Measurements from ENCODE around the gene SELENOT. TPM values are rescaled to one million over a fixed set of nuclear protein-coding genes. Genes with fewer than 3 reads are reported as not detected.

The SELENOT gene
- polyA plus RNA-seq, 1 donor from 2014 or later, result 268 TPM

DNA sequence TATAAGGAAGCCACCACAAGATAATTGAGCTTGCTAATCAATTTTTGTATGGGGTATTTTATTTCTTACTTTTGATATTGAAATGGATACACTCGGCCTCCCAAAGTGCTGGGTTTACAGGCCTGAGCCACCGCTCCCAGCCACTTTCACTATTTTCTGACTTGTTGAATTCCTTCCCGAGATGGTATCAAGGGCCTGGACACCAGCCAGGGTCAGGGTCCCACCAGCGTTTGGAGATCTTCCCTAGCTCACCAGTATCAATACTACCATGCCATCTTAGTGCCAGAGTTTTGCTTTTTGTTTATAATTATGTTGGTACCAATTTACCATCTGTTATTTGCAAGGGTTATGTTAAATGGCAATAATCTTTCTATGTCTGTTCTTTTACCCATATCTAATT is 5.5 kb upstream of the SELENOT start:
- Histone ChIP-seq H3K9me2 (ENCODE audit: insufficient read depth, low read length) (no peaks in the 10 kb centered on the region), H3K9me3 (ENCODE audit: low read length) (no peaks in the 10 kb centered on the region), H3K4me2 (ENCODE audit: low read length) (no peak overlapping the region), H3K9ac (ENCODE audit: low read length) (no peak overlapping the region), H3K27me3 (ENCODE audit: insufficient read depth, low read depth, low read length) (no peaks in the 10 kb centered on the region), H3K4me3 (ENCODE audit: low read length) (no peak overlapping the region), H3K79me2 (replicated peaks; ENCODE audit: insufficient read depth, low read length) (peaks cover 6% of the 10 kb centered on the region), H4K20me1 (ENCODE audit: insufficient read depth) (no peaks in the 10 kb centered on the region), H3F3A (ENCODE audit: insufficient read depth, low read length, poor library complexity, severe bottlenecking) (no peaks in the 10 kb centered on the region), H3K27ac (ENCODE audit: low read length) (no peak overlapping the region), H3K36me3 (ENCODE audit: insufficient read depth, low read length) (no peaks in the 10 kb centered on the region), H2AFZ (ENCODE audit: low read depth, low read length) (no peak overlapping the region)
- TF ChIP-seq, protein P1, sequence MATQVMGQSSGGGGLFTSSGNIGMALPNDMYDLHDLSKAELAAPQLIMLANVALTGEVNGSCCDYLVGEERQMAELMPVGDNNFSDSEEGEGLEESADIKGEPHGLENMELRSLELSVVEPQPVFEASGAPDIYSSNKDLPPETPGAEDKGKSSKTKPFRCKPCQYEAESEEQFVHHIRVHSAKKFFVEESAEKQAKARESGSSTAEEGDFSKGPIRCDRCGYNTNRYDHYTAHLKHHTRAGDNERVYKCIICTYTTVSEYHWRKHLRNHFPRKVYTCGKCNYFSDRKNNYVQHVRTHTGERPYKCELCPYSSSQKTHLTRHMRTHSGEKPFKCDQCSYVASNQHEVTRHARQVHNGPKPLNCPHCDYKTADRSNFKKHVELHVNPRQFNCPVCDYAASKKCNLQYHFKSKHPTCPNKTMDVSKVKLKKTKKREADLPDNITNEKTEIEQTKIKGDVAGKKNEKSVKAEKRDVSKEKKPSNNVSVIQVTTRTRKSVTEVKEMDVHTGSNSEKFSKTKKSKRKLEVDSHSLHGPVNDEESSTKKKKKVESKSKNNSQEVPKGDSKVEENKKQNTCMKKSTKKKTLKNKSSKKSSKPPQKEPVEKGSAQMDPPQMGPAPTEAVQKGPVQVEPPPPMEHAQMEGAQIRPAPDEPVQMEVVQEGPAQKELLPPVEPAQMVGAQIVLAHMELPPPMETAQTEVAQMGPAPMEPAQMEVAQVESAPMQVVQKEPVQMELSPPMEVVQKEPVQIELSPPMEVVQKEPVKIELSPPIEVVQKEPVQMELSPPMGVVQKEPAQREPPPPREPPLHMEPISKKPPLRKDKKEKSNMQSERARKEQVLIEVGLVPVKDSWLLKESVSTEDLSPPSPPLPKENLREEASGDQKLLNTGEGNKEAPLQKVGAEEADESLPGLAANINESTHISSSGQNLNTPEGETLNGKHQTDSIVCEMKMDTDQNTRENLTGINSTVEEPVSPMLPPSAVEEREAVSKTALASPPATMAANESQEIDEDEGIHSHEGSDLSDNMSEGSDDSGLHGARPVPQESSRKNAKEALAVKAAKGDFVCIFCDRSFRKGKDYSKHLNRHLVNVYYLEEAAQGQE (IDR thresholded peaks at IDR 0.05; ENCODE audit: borderline replicate concordance), result no peak
- TF ChIP-seq POLR2AphosphoS5 (IDR thresholded peaks at IDR 0.05), result no peak
- TF ChIP-seq EZH2 (IDR thresholded peaks at IDR 0.05; ENCODE audit: borderline replicate concordance, insufficient read depth, low read length, poor library complexity, severe bottlenecking), result no peak
- TF ChIP-seq SMC3 (conservative IDR thresholded peaks at IDR 0.05; ENCODE audit: poor library complexity), result no peak
- no peak for TF ChIP-seq EP300 (conservative IDR thresholded peaks at IDR 0.05; ENCODE audit: poor library complexity, severe bottlenecking)
- TF ChIP-seq MXI1 (conservative IDR thresholded peaks at IDR 0.05; ENCODE audit: poor library complexity, severe bottlenecking), result no peak
- TF ChIP-seq TAF1 (IDR thresholded peaks at IDR 0.05; ENCODE audit: low read depth), result no peak
- TF ChIP-seq, protein P2, sequence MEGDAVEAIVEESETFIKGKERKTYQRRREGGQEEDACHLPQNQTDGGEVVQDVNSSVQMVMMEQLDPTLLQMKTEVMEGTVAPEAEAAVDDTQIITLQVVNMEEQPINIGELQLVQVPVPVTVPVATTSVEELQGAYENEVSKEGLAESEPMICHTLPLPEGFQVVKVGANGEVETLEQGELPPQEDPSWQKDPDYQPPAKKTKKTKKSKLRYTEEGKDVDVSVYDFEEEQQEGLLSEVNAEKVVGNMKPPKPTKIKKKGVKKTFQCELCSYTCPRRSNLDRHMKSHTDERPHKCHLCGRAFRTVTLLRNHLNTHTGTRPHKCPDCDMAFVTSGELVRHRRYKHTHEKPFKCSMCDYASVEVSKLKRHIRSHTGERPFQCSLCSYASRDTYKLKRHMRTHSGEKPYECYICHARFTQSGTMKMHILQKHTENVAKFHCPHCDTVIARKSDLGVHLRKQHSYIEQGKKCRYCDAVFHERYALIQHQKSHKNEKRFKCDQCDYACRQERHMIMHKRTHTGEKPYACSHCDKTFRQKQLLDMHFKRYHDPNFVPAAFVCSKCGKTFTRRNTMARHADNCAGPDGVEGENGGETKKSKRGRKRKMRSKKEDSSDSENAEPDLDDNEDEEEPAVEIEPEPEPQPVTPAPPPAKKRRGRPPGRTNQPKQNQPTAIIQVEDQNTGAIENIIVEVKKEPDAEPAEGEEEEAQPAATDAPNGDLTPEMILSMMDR (IDR thresholded peaks at IDR 0.05; ENCODE audit: poor library complexity, severe bottlenecking), result no peak
- no peak for TF ChIP-seq RAD21 (conservative IDR thresholded peaks at IDR 0.05)

DNA sequence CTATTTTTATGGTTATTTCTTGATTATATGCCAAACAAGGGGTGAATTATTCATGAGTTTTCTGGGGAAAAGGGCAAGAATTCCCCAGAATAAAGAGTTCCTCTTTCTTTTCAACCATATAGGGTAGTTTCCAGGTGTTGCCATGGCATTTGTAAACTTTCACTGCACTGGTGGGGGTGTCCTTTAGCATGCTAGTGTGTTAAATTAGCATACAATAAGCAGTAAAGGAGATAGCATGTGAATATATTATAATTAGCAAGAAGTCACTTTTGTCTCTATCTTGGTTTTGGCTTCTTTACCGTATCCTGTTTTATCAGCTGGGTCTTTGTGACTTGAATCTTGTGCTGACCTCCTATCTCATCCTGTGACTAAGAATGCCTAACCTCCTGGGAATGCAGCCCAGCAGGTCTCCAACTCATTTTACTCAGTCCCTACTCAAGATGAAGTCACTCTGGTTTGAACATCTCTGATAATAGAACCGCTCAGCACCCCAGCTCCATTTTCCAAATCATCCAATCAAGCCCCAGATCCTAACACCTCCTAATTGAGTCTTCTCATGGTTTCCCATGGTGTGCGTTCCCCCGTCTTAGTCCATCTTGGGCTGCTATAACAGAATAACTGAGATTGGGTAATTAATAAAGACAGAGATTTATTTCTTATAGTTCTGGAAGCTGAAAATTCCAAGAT is 3.4 kb upstream of the SELENOT start:
- Histone ChIP-seq H3K79me2 (replicated peaks; ENCODE audit: insufficient read depth, low read length) (peaks cover 15% of the 10 kb centered on the region), H3K9me3 (ENCODE audit: low read length) (no peaks in the 10 kb centered on the region), H3F3A (ENCODE audit: insufficient read depth, low read length, poor library complexity, severe bottlenecking) (peaks cover 3% of the 10 kb centered on the region), H3K27me3 (ENCODE audit: insufficient read depth, low read depth, low read length) (no peaks in the 10 kb centered on the region), H3K4me3 (ENCODE audit: low read length) (no peak overlapping the region), H3K27ac (ENCODE audit: low read length) (no peak overlapping the region), H4K20me1 (ENCODE audit: insufficient read depth) (no peaks in the 10 kb centered on the region), H3K9ac (ENCODE audit: low read length) (no peak overlapping the region), H3K9me2 (ENCODE audit: insufficient read depth, low read length) (no peaks in the 10 kb centered on the region), H2AFZ (ENCODE audit: low read depth, low read length) (no peak overlapping the region), H3K4me2 (ENCODE audit: low read length) (no peak overlapping the region), H3K36me3 (ENCODE audit: insufficient read depth, low read length) (no peaks in the 10 kb centered on the region)
- TF ChIP-seq, protein P2 (IDR thresholded peaks at IDR 0.05; ENCODE audit: poor library complexity, severe bottlenecking), result no peak
- TF ChIP-seq, protein P1 (IDR thresholded peaks at IDR 0.05; ENCODE audit: borderline replicate concordance), result no peak
- no peak for TF ChIP-seq TAF1 (IDR thresholded peaks at IDR 0.05; ENCODE audit: low read depth)
- TF ChIP-seq EP300 (conservative IDR thresholded peaks at IDR 0.05; ENCODE audit: poor library complexity, severe bottlenecking), result no peak
- TF ChIP-seq POLR2AphosphoS5 (IDR thresholded peaks at IDR 0.05), result no peak
- no peak for TF ChIP-seq MXI1 (conservative IDR thresholded peaks at IDR 0.05; ENCODE audit: poor library complexity, severe bottlenecking)
- no peak for TF ChIP-seq SMC3 (conservative IDR thresholded peaks at IDR 0.05; ENCODE audit: poor library complexity)
- no peak for TF ChIP-seq RAD21 (conservative IDR thresholded peaks at IDR 0.05)

Data from neural cell (in vitro differentiated cells).